Breast epithelium (tissue), 4 donors: Measurements from ENCODE around the gene HDAC4. TPM values are rescaled to one million over a fixed set of nuclear protein-coding genes. Genes with fewer than 3 reads are reported as not detected.

Source experiments
- DNase-seq, 2 donors: peaks; one replicate each; pipeline ENCODE4 v3.0.0-alpha.2; 2019; ENCODE audit warnings: low spot score in 2 of 2
- H3K27ac ChIP-seq, 2 donors: fragments of 200-600 bp; sonication (generic) in 1 of 2; one replicate each; pipeline ENCODE4 v1.5.1; 2016 to 2019; ENCODE audit warnings: mild to moderate bottlenecking in 1 of 2
- H3K27me3 ChIP-seq, 2 donors: fragments of 200-600 bp; sonication (generic) in 1 of 2; one replicate each; pipeline versions ENCODE4 v1.5.1 to v1.6.0; 2017 to 2019; ENCODE audit warnings: control low read depth in 1 of 2, mild to moderate bottlenecking in 1 of 2
- H3K36me3 ChIP-seq: fragments of 200-600 bp; one replicate; pipeline ENCODE4 v1.5.1; 2019
- H3K4me1 ChIP-seq, 2 donors: fragments of 200-600 bp; sonication (generic); one replicate each; pipeline ENCODE4 v1.5.1; 2016 to 2019; ENCODE audit warnings: control low read depth in 1 of 2
- H3K4me3 ChIP-seq, 3 donors: fragments of 200-600 bp; sonication (generic); 1 replicate in 2 of 3; 2 replicates in 1 of 3; pipeline ENCODE4 v1.5.1; 2016 to 2019; ENCODE audit warnings: mild to moderate bottlenecking in 3 of 3, moderate library complexity in 2 of 3
- H3K9me3 ChIP-seq, 2 donors: fragments of 200-600 bp; sonication (generic) in 1 of 2; one replicate each; pipeline ENCODE4 v1.5.1; 2016 to 2019; ENCODE audit warnings: control low read depth in 1 of 2
- CTCF ChIP-seq, 3 donors: fragments of 450-650 bp; IDR thresholded peaks; one replicate each; pipeline ENCODE4 v1.5.1; 2016 to 2017; ENCODE audit warnings: antibody characterized with exemption in 3 of 3, mild to moderate bottlenecking in 3 of 3, moderate library complexity in 3 of 3
- POLR2A ChIP-seq: fragments of 450-650 bp; IDR thresholded peaks from one replicate; pipeline ENCODE4 v1.6.1; 2016; ENCODE audit warnings: antibody characterized with exemption, mild to moderate bottlenecking, moderate library complexity
- POLR2AphosphoS5 ChIP-seq, 3 donors: sonication (generic); formaldehyde crosslinking; IDR thresholded peaks; one replicate each; pipeline ENCODE4 v1.6.1; 2017; ENCODE audit warnings: antibody characterized with exemption in 3 of 3
- intact Hi-C: fragments of 100-400 bp; cut with DNase I; formaldehyde crosslinking; loops from one replicate; pipeline ENCODE4 v1.15.1; 2023; ENCODE audit warnings: low total_unique reads
- total RNA-seq, 3 donors: library from RNA; depleted of rRNA; stranded (reverse); fragments of >200 nt; gene quantifications; one replicate each; pipeline ENCODE4 v1.1.0, GENCODE V29; 2016

HDAC4 gene
- total RNA-seq, 3 donors from 2014 or later = 20.3 to 36.0 (median 32.8) TPM

- no peak for DNase-seq
- Histone ChIP-seq H3K4me3 (no peak overlapping the region), H3K9me3 (no peaks in the 10 kb centered on the region), H3K36me3 (peaks cover 16% of the 10 kb centered on the region), H3K27me3 (no peaks in the 10 kb centered on the region), H3K27ac (no peak overlapping the region), H3K4me1 (no peaks in the 10 kb centered on the region)
- TF ChIP-seq POLR2A (no peak), CTCF (IDR thresholded peaks at IDR 0.05) (no peak), POLR2AphosphoS5 (IDR thresholded peaks at IDR 0.05) (no peak)
- intact Hi-C loops = no loop called here
These were observed 334.9 kb downstream of the HDAC4 start for GRCh38 chr2:239065962-239066361.

- Histone ChIP-seq H3K27me3 (no peaks in the 10 kb centered on the region), H3K36me3 (peaks cover 16% of the 10 kb centered on the region), H3K9me3 (no peaks in the 10 kb centered on the region), H3K27ac (no peak overlapping the region), H3K4me3 (no peak overlapping the region), H3K4me1 (no peaks in the 10 kb centered on the region)
- intact Hi-C loops = no loop called here
- no peak for DNase-seq
- no peak for TF ChIP-seq POLR2AphosphoS5 (IDR thresholded peaks at IDR 0.05)
- no peak for TF ChIP-seq CTCF (IDR thresholded peaks at IDR 0.05)
These were observed 335.3 kb downstream of the HDAC4 start for GRCh38 chr2:239065537-239065936.

- Histone ChIP-seq H3K4me1 (no peaks in the 10 kb centered on the region), H3K27ac (no peak overlapping the region), H3K4me3 (no peak overlapping the region), H3K36me3 (peaks cover 16% of the 10 kb centered on the region), H3K27me3 (no peaks in the 10 kb centered on the region), H3K9me3 (no peaks in the 10 kb centered on the region)
- TF ChIP-seq POLR2AphosphoS5 (IDR thresholded peaks at IDR 0.05) (no peak), CTCF (IDR thresholded peaks at IDR 0.05) (no peak), POLR2A (no peak)
- DNase-seq = no peak
- intact Hi-C loops = no loop called here
These were observed 335.9 kb downstream of the HDAC4 start for GRCh38 chr2:239064891-239065290.

- Histone ChIP-seq H3K36me3 (peaks cover 16% of the 10 kb centered on the region), H3K27me3 (no peaks in the 10 kb centered on the region), H3K4me3 (no peak overlapping the region), H3K4me1 (no peaks in the 10 kb centered on the region), H3K27ac (no peak overlapping the region), H3K9me3 (no peaks in the 10 kb centered on the region)
- DNase-seq = no peak
- intact Hi-C loops = no loop called here
- TF ChIP-seq POLR2A = no peak
- no peak for TF ChIP-seq CTCF (IDR thresholded peaks at IDR 0.05)
- TF ChIP-seq POLR2AphosphoS5 (IDR thresholded peaks at IDR 0.05) = no peak
These were observed 336.6 kb downstream of the HDAC4 start for GRCh38 chr2:239064253-239064652.

- TF ChIP-seq POLR2A = no peak
- DNase-seq = no peak
- intact Hi-C loops = no loop called here
- peaks cover 6 to 8% of the 10 kb centered on the region in 2 donors for H3K9me3 ChIP-seq
- H3K4me1 ChIP-seq = no peaks in the 10 kb centered on the region
- H3K27me3 ChIP-seq = no peaks in the 10 kb centered on the region
- no peak overlapping the region for H3K4me3 ChIP-seq
- no peak overlapping the region for H3K27ac ChIP-seq
- peaks cover 15% of the 10 kb centered on the region for H3K36me3 ChIP-seq
These were observed 338.1 kb downstream of the HDAC4 start for GRCh38 chr2:239062743-239063142.
